ENCODE measurements around the gene CCDC112. TPM values are rescaled to one million over a fixed set of nuclear protein-coding genes. Genes with fewer than 3 reads are reported as not detected.

Gene CCDC112
- total and polyA plus RNA-seq, 9 of the 15 experiments (the other 6 are each of a cell fraction or from before 2014, with no cell fraction given), result 3.3 to 15.3 (median 7.4) TPM

DNA sequence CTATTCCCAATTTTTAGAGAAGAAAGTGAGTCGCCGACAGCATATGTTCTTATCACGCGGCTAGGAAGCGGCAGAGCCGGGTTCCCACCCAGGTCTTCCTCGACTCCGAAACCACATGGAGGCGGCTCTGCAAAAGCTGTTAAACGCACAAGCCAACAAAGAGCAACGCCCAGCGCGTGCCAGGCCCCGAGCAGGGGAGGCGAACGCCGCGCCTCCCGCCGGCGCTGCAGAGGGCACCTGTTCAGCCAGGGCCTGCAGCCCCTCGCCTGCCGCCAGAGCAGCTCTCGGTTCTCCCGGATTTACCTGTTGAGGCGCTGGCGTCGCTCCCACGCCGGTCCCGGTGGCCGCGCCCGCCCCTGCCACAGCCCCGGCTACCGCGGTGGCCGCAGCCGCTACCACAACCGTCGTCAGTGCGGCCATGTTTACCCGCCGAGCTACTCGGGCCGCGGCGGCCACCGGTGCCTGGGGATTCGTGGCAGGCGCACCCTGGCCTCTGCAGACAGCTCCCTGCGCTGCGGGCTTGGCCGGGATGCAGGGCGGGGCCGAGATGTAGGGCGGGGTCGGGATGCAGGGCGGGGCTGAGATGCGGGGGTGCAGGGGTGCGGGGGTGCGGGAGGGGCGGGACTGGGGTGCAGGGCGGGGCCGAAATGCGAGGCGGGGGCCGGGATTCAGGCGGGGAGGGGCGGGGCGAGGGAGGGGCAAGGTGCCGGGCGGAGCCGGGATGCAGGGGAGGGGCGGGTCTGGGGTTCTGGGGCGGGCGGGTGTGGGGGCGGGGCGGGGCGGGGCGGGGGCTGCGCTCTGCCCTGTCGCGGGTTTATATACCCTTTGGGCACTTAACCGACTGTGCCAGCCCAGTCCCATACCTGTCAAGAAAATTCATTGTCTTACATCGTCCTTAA lies at the start of gene CCDC112 (continued):
- TF ChIP-seq, protein P1, sequence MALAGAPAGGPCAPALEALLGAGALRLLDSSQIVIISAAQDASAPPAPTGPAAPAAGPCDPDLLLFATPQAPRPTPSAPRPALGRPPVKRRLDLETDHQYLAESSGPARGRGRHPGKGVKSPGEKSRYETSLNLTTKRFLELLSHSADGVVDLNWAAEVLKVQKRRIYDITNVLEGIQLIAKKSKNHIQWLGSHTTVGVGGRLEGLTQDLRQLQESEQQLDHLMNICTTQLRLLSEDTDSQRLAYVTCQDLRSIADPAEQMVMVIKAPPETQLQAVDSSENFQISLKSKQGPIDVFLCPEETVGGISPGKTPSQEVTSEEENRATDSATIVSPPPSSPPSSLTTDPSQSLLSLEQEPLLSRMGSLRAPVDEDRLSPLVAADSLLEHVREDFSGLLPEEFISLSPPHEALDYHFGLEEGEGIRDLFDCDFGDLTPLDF (CRISPR knock-in tag; IDR thresholded peaks at IDR 0.05), result peak; percentile 70; the same call in 1 of the 2 replicates
- TF ChIP-seq, protein P2, sequence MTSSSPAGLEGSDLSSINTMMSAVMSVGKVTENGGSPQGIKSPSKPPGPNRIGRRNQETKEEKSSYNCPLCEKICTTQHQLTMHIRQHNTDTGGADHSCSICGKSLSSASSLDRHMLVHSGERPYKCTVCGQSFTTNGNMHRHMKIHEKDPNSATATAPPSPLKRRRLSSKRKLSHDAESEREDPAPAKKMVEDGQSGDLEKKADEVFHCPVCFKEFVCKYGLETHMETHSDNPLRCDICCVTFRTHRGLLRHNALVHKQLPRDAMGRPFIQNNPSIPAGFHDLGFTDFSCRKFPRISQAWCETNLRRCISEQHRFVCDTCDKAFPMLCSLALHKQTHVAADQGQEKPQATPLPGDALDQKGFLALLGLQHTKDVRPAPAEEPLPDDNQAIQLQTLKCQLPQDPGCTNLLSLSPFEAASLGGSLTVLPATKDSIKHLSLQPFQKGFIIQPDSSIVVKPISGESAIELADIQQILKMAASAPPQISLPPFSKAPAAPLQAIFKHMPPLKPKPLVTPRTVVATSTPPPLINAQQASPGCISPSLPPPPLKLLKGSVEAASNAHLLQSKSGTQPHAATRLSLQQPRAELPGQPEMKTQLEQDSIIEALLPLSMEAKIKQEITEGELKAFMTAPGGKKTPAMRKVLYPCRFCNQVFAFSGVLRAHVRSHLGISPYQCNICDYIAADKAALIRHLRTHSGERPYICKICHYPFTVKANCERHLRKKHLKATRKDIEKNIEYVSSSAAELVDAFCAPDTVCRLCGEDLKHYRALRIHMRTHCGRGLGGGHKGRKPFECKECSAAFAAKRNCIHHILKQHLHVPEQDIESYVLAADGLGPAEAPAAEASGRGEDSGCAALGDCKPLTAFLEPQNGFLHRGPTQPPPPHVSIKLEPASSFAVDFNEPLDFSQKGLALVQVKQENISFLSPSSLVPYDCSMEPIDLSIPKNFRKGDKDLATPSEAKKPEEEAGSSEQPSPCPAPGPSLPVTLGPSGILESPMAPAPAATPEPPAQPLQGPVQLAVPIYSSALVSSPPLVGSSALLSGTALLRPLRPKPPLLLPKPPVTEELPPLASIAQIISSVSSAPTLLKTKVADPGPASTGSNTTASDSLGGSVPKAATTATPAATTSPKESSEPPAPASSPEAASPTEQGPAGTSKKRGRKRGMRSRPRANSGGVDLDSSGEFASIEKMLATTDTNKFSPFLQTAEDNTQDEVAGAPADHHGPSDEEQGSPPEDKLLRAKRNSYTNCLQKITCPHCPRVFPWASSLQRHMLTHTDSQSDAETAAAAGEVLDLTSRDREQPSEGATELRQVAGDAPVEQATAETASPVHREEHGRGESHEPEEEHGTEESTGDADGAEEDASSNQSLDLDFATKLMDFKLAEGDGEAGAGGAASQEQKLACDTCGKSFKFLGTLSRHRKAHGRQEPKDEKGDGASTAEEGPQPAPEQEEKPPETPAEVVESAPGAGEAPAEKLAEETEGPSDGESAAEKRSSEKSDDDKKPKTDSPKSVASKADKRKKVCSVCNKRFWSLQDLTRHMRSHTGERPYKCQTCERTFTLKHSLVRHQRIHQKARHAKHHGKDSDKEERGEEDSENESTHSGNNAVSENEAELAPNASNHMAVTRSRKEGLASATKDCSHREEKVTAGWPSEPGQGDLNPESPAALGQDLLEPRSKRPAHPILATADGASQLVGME (CRISPR knock-in tag; IDR thresholded peaks at IDR 0.05), result no peak
- no peak for TF ChIP-seq SMARCA4 (IDR thresholded peaks at IDR 0.05)
- TF ChIP-seq, protein P3, sequence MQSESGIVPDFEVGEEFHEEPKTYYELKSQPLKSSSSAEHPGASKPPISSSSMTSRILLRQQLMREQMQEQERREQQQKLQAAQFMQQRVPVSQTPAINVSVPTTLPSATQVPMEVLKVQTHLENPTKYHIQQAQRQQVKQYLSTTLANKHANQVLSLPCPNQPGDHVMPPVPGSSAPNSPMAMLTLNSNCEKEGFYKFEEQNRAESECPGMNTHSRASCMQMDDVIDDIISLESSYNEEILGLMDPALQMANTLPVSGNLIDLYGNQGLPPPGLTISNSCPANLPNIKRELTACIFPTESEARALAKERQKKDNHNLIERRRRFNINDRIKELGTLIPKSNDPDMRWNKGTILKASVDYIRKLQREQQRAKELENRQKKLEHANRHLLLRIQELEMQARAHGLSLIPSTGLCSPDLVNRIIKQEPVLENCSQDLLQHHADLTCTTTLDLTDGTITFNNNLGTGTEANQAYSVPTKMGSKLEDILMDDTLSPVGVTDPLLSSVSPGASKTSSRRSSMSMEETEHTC (IDR thresholded peaks at IDR 0.05), result no peak
- no peak for TF ChIP-seq ZC3H4 (CRISPR knock-in tag; IDR thresholded peaks at IDR 0.05; ENCODE audit: borderline replicate concordance)
- no peak for TF ChIP-seq ZNF436 (CRISPR knock-in tag; IDR thresholded peaks at IDR 0.05)
- TF ChIP-seq, protein P4, sequence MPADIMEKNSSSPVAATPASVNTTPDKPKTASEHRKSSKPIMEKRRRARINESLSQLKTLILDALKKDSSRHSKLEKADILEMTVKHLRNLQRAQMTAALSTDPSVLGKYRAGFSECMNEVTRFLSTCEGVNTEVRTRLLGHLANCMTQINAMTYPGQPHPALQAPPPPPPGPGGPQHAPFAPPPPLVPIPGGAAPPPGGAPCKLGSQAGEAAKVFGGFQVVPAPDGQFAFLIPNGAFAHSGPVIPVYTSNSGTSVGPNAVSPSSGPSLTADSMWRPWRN (IDR thresholded peaks at IDR 0.05; ENCODE audit: low read depth), result no peak
- TF ChIP-seq FOSL1 (tag; conservative IDR thresholded peaks at IDR 0.05), result no peak
- TF ChIP-seq CBX3 (IDR thresholded peaks at IDR 0.05; ENCODE audit: borderline replicate concordance in 1 of 2, low read length in 2 of 2), result no peak; a peak in 1 of 3 replicates
- TF ChIP-seq PRPF4 (IDR thresholded peaks at IDR 0.05; ENCODE audit: insufficient read depth, low read depth, low read length, poor library complexity, severe bottlenecking), result no peak
- no peak for TF ChIP-seq SOX6 (IDR thresholded peaks at IDR 0.05)
- TF ChIP-seq, protein P5, sequence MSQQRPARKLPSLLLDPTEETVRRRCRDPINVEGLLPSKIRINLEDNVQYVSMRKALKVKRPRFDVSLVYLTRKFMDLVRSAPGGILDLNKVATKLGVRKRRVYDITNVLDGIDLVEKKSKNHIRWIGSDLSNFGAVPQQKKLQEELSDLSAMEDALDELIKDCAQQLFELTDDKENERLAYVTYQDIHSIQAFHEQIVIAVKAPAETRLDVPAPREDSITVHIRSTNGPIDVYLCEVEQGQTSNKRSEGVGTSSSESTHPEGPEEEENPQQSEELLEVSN (IDR thresholded peaks at IDR 0.05; ENCODE audit: borderline replicate concordance in 1 of 2, extremely low read depth in 1 of 2, insufficient read depth in 1 of 2, insufficient read length in 1 of 2, low read depth in 1 of 2, low read length in 1 of 2, poor library complexity in 1 of 2, severe bottlenecking in 1 of 2), result peak; percentile 79 to 93

All from K562 (cell line).